ENCODE measurements around the gene PATJ. TPM values are rescaled to one million over a fixed set of nuclear protein-coding genes. Genes with fewer than 3 reads are reported as not detected.
A peak's percentile ranks its signal among the peaks of the same experiment; 100 is the strongest.
"Not testable (repeated sequence)": the region's sequence is repeated elsewhere in the genome, so short reads cannot be mapped to it uniquely, and the experiment has no call there.

Gene PATJ
- total RNA-seq, 4 donors from 2014 or later: 24.3 to 36.3 (median 28.8) TPM

- no peak for TF ChIP-seq POLR2A (IDR thresholded peaks at IDR 0.05)
- TF ChIP-seq, protein P1, sequence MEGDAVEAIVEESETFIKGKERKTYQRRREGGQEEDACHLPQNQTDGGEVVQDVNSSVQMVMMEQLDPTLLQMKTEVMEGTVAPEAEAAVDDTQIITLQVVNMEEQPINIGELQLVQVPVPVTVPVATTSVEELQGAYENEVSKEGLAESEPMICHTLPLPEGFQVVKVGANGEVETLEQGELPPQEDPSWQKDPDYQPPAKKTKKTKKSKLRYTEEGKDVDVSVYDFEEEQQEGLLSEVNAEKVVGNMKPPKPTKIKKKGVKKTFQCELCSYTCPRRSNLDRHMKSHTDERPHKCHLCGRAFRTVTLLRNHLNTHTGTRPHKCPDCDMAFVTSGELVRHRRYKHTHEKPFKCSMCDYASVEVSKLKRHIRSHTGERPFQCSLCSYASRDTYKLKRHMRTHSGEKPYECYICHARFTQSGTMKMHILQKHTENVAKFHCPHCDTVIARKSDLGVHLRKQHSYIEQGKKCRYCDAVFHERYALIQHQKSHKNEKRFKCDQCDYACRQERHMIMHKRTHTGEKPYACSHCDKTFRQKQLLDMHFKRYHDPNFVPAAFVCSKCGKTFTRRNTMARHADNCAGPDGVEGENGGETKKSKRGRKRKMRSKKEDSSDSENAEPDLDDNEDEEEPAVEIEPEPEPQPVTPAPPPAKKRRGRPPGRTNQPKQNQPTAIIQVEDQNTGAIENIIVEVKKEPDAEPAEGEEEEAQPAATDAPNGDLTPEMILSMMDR (IDR thresholded peaks at IDR 0.05): no peak
- TF ChIP-seq EP300 (IDR thresholded peaks at IDR 0.05): no peak
- Histone ChIP-seq H3K9me3 (no peaks in the 10 kb centered on the region), H3K4me3 (no peak overlapping the region), H3K4me1 (peaks cover 0 to 7% (median 0%) of the 10 kb centered on the region in 4 donors), H3K27ac (no peak overlapping the region), H3K27me3 (no peaks in the 10 kb centered on the region), H3K36me3 (no peaks in the 10 kb centered on the region)
- no peak for DNase-seq (ENCODE audit: low spot score in 2 of 2)
- WGBS, 2 donors: 48 to 63% methylated on average over 1 of the region's 1 CpG
Measured at GRCh38 chr1:62177621-62178020, 435.3 kb downstream of the PATJ start.

- TF ChIP-seq POLR2A (IDR thresholded peaks at IDR 0.05) (no peak), EP300 (IDR thresholded peaks at IDR 0.05) (no peak)
- TF ChIP-seq, protein P1 (IDR thresholded peaks at IDR 0.05): no peak
- WGBS, 2 donors: 85 to 94% methylated on average over 7 of the region's 7 CpGs
Measured at GRCh38 chr1:62178372-62178771, 436.1 kb downstream of the PATJ start.

GRCh38 chr1:62180054-62180453 is 437.8 kb downstream of the PATJ start:
- 58 to 67% methylated on average over 4 of the region's 4 CpGs for WGBS, 2 donors
- H3K27ac ChIP-seq; DNase-seq (ENCODE audit: low spot score in 2 of 2); H3K9me3 ChIP-seq; H3K36me3 ChIP-seq; H3K27me3 ChIP-seq; H3K4me1 ChIP-seq; H3K4me3 ChIP-seq: not testable (repeated sequence)

More at GRCh38 chr1:62178372-62178771, 436.1 kb downstream of the PATJ start:
- no peak overlapping the region for H3K4me3 ChIP-seq
- H3K9me3 ChIP-seq: no peaks in the 10 kb centered on the region
- H3K36me3 ChIP-seq: no peaks in the 10 kb centered on the region
- no peak for DNase-seq (ENCODE audit: low spot score in 2 of 2)
- peaks cover 0 to 9% (median 0%) of the 10 kb centered on the region in 4 donors for H3K4me1 ChIP-seq
- no peak overlapping the region for H3K27ac ChIP-seq
- no peaks in the 10 kb centered on the region for H3K27me3 ChIP-seq

DNA sequence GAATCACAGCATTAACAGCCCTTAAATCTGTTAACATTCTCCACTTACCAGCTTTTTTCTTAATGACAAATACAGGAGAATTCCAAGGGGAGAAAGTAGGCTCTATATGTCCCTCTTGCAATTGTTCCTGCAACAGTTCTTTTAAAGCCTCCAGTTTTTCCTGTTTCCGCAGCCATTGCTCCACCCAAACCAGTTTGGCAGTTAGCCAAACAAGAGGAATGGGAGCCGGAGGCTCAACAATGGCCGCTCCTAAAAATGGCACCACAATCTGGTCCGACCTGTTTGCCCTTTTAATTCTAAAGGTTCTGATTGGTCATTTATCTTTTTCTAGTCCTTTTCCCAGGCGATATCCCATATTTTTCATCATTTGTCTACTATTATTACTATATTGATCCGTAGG is 438.4 kb downstream of the PATJ start:
- peaks cover 0 to 9% (median 0%) of the 10 kb centered on the region in 4 donors for H3K4me1 ChIP-seq
- no peak overlapping the region for H3K4me3 ChIP-seq
- no peaks in the 10 kb centered on the region for H3K36me3 ChIP-seq
- no peaks in the 10 kb centered on the region for H3K27me3 ChIP-seq
- no peak overlapping the region for H3K27ac ChIP-seq
- H3K9me3 ChIP-seq: no peaks in the 10 kb centered on the region
- 47 to 50% methylated on average over 6 of the region's 6 CpGs for WGBS, 2 donors
- no peak for DNase-seq (ENCODE audit: low spot score in 2 of 2)
- TF ChIP-seq, protein P1 (IDR thresholded peaks at IDR 0.05): no peak
- TF ChIP-seq POLR2A (IDR thresholded peaks at IDR 0.05) (no peak), EP300 (IDR thresholded peaks at IDR 0.05) (no peak)

- DNase-seq (ENCODE audit: low spot score in 2 of 2): no peak
- WGBS, 2 donors: 77 to 86% methylated on average over 7 of the region's 7 CpGs
- Histone ChIP-seq H3K27me3 (no peaks in the 10 kb centered on the region), H3K4me3 (no peak overlapping the region), H3K9me3 (no peaks in the 10 kb centered on the region), H3K27ac (no peak overlapping the region), H3K4me1 (peaks cover 0 to 9% (median 0%) of the 10 kb centered on the region in 4 donors), H3K36me3 (no peaks in the 10 kb centered on the region)
- TF ChIP-seq EP300 (IDR thresholded peaks at IDR 0.05) (no peak), POLR2A (IDR thresholded peaks at IDR 0.05) (no peak)
- TF ChIP-seq, protein P1 (IDR thresholded peaks at IDR 0.05): no peak
Measured at GRCh38 chr1:62181532-62181931, 439.3 kb downstream of the PATJ start.

- not testable (repeated sequence) for H3K27ac ChIP-seq; H3K27me3 ChIP-seq; H3K4me1 ChIP-seq; H3K9me3 ChIP-seq; DNase-seq (ENCODE audit: low spot score in 2 of 2); H3K36me3 ChIP-seq; H3K4me3 ChIP-seq
- 62 to 74% methylated on average over 8 of the region's 8 CpGs for WGBS, 2 donors
Measured at GRCh38 chr1:62182157-62182556, 439.9 kb downstream of the PATJ start.

DNA sequence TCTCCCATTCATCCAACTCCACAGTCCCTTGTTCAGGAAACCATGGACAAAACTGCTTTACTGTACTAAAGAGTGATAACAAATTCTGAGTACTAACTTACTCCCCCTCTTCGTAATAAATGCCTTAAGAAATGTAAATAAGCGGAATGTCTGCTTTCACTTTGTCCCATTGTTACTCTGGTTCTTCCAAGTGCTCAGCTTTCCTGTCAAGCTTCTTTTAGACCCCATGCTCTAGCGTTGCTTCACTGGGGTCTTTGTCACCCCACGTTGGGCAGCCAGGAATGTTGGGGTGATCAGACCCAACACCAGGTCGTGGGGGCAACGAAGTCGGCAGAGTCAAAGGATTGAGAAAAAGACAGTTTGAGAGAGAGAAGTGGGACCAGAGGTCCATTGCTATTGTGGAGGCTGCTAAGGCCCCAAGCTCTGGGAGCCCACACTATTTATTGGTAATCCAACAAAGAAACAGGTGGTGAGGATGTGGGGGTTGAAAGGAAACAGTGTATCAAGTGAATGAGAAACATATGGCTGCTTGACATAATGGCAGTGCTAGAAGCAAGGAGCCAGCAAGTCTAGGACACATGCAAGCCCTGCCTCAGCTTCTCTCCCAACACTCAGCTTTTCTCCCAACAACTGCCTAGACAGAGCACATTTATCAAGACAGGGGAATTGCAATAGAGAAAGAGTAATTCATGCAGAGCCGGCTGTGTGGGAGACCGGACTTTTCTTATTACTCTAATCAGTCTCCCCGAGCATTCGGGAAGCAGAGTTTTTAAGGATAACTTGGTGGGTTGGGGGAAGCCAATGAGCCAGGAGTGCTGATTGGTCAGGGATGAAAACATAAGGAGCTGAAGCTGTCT is 441.1 kb downstream of the PATJ start:
- not testable (repeated sequence) for H3K9me3 ChIP-seq; H3K27me3 ChIP-seq; H3K36me3 ChIP-seq; H3K4me1 ChIP-seq; DNase-seq (ENCODE audit: low spot score in 2 of 2)
- Histone ChIP-seq H3K4me3 (peak overlapping the region in 1 of 4 donors; percentile 22), H3K27ac (peak overlapping the region in 1 of 4 donors; percentile 17)
- WGBS, 2 donors: 46 to 47% methylated on average over 11 of the region's 11 CpGs

All from tibial nerve (tissue), 4 donors.